Medulla oblongata (tissue), 1 donor: ENCODE data around the gene CTDSPL2.
"Not testable (repeated sequence)": the region's sequence is repeated elsewhere in the genome, so short reads cannot be mapped to it uniquely, and the experiment has no call there.

Source experiments
- DNase-seq: peaks from one replicate; pipeline ENCODE4 v3.0.0-alpha.2; 2015; ENCODE audit errors: extremely low spot score

CTDSPL2 gene

DNA sequence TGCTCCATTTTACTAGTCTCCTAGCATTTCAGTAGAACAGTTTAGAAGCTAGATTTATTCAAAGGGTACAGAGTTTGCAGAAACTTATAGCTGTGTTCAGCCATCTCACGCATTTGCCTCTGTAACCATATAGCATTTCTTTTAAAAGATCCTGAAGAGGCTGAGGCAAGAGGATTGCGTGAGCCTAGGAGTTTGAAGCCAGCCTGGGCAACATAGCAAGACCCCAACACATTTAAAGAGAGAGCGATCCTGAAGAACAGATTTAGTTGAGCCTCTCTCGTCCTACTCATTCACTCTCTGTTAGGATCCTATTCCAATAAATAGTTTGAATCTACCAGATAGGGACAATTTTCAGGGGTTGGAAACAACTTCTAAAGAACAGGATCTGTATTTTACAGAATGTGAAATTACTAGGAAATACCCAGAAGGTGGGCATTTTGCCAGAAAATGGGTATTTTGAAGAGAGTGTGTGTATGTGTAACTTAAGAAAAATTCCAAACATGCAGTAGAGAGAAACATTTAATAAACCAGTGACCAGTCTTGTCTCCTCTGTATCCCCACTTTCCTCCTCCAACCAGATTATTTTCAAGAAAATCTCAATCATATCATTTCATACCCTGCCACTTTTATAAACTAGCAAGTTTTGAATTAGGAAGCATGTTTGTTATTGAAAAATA is 114.0 kb downstream of the CTDSPL2 start:
- no peak for DNase-seq

DNA sequence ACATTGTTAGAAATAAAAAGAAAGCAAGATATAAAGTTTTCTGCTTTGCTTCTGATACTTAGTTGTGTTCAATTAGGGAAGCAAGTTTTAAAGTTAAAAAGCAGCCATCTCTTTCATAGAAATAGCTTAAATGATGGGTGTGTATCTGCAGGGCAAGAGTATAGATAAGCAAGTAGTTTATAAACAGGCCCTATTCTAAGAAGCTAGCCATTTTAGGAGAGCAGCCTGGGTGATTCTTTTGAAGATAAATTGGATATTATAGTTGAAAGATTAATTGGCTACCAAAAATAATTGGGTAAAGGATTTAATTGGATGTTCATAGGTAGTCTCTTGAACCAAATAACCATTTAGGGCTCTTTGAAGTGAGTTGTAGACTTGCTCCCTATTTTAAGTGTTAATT is 115.2 kb downstream of the CTDSPL2 start:
- DNase-seq, result no peak

DNA sequence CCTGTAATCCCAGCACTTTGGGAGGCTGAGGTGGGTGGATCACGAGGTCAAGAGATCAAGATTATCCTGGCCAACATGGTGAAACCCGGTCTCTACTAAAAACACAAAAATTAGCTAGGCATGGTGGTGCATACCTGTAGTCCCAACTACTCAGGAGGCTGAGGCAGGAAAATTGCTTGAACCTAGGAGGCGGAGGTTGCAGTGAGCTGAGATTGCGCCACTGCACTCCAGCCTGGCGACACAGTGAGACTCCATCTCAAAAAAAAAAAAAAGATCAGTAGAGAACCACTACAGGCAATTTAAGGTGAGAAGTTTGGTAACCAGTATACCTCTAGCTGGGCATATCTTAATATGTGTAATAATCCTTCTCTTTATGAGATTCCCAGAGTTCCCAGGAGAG is 117.3 kb downstream of the CTDSPL2 start:
- DNase-seq, result not testable (repeated sequence)

DNA sequence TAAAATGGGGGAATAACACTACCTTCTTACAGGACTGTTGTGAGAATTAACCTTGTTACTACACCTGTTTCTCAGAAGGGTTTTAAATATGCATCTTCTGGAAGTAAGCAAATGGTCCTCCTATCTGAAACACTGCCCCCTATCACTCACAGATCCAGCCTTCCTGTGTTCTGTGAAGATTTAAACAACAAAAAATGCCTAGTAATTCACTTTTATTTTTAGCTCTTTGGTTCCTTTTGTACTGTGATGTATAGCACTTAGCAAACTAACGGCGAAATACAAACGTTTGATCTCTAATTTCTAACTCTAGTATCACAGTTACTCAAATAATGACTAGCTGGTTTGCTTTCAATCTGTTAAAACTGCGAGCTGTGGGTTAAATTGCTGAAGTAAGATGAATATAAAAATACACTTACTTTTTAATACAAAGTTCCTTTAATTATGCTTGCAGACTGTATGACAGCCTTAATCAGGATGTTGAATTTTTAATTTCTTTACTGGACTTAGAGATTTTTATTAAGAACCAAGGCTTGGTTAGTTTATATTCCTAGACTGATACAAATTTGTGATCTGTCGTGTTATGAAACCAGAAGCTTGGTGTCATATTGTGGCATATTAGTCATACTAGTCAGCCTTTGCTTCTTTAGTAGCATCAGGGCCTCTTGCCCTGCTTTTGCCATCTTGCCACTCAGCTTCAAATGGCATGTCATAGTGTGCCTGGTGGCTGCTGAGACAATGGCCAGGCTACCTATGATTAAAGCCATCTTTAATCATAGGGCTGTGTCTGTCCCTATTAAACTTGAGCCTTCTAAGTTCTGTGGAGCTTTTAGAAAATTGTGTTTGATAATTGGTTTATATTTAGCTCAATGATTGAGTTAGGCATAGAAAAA is 118.7 kb downstream of the CTDSPL2 start:
- DNase-seq, result no peak

DNA sequence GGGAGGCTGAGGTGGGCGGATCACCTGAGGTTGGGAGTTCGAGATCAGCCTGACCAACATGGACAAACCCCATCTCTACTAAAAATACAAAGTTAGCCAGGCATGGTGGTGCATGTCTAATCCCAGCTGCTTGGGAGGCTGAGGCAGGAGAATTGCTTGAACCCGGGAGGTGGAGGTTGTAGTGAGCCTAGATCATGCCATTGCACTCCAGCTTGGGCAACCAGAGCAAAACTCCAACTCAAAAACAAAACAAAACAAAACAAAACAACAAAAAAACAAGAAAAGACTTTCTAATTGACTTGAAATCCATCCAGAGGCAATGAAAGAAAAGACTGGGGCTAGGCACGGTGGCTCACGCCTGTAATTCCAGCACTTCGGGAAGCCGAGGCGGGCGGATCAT is 121.7 kb downstream of the CTDSPL2 start:
- not testable (repeated sequence) for DNase-seq

DNA sequence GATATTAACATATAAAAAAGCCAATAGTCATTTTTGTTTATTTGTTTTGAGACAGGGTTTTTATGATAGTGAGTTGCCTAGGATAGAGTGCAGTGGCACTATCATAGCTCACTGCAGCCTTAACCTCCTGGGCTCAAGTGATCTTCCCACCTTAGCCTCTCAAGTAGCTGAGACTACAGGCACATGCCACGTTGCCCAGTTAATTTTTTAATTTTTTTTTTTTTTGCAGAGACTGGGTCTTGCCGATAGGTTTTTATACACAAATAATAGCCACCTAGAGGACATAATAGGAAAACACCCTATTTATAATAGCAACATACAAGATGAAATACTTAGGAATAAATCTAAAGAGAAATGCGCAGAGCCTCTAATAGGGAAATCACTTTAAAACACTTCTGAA is 122.8 kb downstream of the CTDSPL2 start:
- no peak for DNase-seq

DNA sequence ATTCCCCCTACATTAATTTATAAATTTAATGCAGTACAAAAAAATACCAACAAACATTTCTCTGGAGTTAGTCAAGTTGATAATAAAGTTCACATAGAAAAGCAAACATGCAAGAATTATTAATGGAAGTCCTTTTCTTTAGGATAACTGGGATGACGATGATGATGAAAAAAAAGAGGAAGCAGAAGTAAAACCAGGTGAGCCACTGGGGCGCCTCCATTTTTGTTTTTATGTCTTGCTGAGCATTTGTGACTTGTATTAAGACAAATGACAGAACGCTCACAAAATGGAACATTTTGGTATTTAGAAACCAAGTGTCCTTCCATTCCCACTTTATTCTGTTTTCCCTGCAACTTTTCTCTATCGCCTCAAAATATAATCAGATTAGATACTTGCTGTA is 123.3 kb downstream of the CTDSPL2 start:
- no peak for DNase-seq

DNA sequence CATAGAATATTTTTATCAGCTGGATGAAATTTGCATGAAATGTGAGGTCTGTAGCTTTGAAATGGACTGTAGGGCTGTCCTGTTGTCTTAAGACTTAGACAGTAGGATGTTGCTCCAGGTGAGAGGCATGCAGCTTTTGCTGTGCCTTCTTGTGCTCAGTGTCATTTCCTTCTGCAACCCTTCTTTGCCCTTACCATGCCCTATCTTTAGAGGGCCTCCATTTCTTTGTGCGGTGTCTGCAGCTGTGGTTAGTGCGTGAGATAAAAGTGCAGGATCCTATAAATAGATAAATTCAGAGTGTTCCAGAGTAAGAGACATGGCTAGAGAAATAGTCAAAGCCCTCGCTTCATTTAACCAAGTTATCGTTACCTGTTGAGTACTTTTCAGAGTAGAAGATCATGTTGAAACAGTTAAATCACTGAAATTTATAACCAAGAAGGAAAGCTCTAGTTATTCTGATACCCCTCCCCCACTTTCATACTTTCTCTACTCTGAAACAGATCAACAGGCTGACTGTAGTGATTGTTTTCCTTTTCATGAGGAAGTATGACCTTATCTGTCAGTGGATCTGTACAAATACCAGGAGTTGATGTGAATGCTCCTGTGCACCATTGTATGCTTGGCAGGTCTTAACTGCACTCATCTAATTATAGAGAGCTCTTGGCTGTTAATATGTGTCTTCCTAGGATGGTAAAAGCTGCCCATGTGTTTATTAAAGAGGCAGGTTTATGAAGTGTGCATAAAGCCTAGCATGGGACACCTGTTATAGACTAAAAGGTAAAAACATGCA is 127.7 kb downstream of the CTDSPL2 start:
- no peak for DNase-seq

DNA sequence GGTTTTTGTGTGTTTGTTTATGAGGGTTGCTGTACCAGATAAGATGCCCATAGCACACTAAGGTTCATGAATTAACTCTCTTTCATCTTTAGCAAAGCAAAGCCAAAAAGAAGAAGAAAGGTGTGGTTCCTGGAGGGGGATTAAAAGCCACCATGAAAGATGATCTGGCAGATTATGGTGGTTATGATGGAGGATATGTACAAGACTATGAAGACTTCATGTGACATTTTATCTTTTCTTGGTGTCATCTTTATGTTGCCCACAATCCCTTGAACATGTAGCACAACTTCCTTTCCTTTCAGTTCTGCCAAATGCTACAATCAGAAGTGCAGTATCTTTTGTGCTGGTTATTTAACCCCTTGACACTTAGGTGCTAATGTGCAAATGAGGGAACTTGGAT is 133.5 kb downstream of the CTDSPL2 start:
- DNase-seq, result not testable (repeated sequence)

DNA sequence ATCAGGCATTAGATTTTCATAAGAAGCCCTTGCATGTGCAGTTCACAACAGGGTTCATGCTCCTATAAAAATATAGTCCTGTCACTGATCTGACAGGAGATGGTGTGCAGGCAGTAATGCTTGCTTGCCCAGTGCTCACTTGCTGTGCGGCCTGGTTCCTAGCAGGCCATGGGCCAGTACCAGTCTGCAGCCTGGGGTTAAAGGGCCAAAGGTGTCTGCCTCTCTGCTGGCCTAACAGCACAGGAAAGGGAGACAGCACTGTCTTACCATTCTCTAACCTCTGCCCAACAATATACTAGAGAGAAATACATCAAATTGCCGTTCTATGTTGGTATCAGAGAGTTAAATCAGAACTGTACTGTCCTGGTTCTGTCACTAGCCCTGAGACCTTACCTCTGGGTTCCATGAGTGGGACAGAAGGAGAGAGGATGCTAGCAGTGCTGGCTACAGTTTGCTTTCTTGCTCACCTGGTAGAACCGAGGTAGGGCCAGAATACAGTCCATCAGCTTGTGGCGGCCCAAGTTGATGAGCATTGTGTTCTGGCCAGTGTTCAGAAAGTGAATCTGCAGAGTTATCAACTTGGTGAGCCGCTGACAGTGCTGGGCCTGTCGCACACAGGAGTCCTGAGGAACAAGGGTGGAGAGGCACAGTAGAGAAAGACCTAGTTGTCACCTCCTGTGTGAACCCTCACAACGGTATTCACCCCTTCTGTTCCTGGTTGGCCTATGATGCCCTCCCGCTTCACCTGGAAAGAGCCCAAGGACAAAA is 138.1 kb downstream of the CTDSPL2 start:
- DNase-seq, result no peak

DNA sequence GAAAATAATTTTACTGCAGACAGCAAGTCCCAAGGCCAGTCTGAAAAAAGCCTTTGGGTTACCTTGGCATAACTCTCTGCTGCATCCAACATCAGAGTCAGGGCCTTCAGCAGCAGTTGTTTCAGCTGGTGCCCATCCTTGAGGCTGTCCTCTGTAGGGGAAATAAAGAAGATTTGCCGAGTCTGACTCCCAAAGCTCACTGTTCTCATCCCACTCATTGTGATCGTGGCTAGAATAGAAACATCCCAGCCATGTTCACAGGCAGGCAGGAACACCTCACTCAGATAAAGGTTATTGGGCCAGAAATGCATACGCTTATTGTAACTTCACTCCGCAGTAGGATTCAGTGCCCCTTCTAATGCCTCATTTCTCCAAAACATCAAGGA is 138.7 kb downstream of the CTDSPL2 start:
- no peak for DNase-seq

DNA sequence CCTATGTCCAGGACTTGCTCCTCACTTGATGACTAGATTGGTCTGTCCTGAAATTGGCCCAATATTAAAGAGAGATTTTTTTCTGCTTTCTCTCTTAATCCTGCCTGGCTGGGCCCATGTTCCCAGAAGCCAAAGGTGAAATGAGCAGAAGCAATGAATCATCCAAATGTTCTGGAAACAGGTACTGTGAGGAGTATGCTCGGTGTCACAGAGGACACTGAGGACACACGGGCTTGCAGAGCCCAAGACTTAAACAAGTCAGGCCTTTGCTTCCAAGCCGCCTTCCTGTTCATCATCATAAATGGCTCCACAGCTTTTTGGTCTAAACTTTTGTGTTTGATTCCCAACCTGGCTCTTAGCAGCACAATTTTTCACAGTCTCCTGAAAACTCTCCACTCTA is 140.9 kb downstream of the CTDSPL2 start:
- DNase-seq, result no peak

DNA sequence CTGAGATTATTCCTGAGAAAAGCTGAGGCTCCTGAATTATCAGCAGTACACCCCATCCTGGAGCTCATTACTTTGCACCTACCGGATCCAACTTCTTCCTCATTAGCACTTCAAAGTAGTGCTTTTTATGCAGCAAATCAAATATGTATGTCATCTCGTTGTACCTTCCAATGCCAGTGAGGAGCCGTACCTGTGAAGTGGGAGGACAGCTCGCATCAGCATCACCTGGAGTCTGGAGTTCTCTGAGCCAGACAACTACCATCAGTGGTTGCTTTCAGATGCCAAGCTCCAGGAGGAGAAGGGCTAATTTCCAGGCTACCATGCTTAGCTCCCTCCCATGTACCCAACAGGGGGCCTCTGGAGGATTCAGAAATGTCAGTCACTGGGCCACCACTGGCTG is 141.9 kb downstream of the CTDSPL2 start:
- DNase-seq, result no peak

DNA sequence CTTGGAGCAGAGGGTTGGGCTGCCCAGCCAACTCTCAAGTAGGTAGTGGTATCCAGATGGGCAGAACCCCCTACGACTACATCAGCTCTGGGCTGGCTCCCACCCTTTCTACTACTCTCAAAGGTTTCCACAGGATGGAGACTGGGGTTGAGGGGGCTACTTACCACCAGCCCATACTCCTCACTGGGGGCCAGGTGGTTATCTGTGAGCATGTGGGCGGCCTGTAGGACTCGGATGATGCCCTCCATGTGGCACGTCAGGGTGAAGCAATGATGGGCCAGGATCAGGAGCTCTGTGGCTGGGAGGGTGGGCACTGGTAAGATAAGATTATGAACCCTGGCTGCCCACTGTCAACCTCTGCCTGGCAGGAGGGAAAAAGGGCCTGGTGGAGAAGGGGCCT is 142.9 kb downstream of the CTDSPL2 start:
- DNase-seq, result no peak

DNA sequence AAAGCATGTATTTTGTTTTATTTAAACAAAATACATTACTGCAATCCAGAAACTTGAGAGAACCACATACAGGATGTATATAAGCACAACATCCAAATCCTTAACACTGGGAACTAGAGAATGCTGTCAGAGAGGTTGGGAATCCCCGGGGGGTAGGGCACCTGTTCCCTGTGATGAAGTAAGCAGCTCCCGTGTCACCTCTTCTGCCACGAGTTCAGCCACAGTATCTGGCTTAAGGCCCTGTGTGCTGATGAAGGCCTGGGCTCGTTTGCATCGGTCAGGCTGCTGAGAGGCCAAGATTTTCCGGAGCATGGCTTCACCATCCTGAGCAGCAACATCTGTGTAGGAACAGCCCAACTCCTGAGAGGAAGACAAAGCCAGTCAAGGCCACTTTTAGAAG is 146.0 kb downstream of the CTDSPL2 start:
- DNase-seq, result no peak

DNA sequence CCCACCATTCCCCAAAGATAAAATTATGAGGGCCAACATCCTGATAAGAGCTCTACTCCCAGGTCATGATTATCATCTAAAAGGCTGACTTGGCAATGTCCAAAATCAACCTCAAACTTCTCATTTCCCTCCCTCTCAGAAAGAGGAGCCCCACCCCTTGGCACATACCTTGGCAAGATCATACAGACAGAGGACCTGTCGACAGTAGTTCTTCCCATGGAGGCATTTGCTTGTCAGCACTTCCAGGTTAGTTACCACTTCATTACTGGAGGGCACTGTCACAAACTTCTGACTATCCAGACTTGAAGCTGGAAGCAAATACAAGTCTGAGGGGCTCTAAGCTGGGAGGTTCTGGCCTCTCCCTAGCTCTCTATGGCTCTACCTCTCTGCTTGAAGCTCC is 147.3 kb downstream of the CTDSPL2 start:
- no peak for DNase-seq
